ENCODE results near the gene FUT7.

- TF ChIP-seq CTCF (IDR thresholded peaks at IDR 0.05): no peak
- no peak for TF ChIP-seq POLR2A (IDR thresholded peaks at IDR 0.05)
- no peak for TF ChIP-seq POLR2AphosphoS5 (IDR thresholded peaks at IDR 0.05)
Measured at GRCh38 chr9:137052293-137052692, 20.4 kb upstream of the FUT7 start.
